ENCODE measurements around the gene SYNE3.

SYNE3 gene

GRCh38 chr14:95477411-95478269 is 38.8 kb downstream of the SYNE3 start:
- H3K9ac ChIP-seq (ENCODE audit: low read depth, low read length), result no peak overlapping the region
- no peaks in the 10 kb centered on the region for H3K9me3 ChIP-seq (ENCODE audit: control insufficient read depth, insufficient read depth, low read length)
- H3K4me1 ChIP-seq (ENCODE audit: control insufficient read depth, insufficient read depth, low read length), result peaks cover 3% of the 10 kb centered on the region; the same call in 1 of the 2 replicates
- H3K27ac ChIP-seq (ENCODE audit: low read depth, low read length), result no peak overlapping the region
- no peaks in the 10 kb centered on the region for H3K36me3 ChIP-seq (ENCODE audit: control insufficient read depth, insufficient read depth, low read length)
- H3K27me3 ChIP-seq (ENCODE audit: control insufficient read depth, insufficient read depth, low read length), result no peaks in the 10 kb centered on the region
- H3K4me3 ChIP-seq (ENCODE audit: low read depth, low read length), result no peak overlapping the region

- H3K27me3 ChIP-seq (ENCODE audit: control insufficient read depth, insufficient read depth, low read length), result no peaks in the 10 kb centered on the region
- no peak overlapping the region for H3K27ac ChIP-seq (ENCODE audit: low read depth, low read length)
Observed at GRCh38 chr14:95476747-95477146, 39.7 kb downstream of the SYNE3 start.

GRCh38 chr14:95475540-95476240 is 40.8 kb downstream of the SYNE3 start:
- H3K27me3 ChIP-seq (ENCODE audit: control insufficient read depth, insufficient read depth, low read length), result no peaks in the 10 kb centered on the region
- H3K9me3 ChIP-seq (ENCODE audit: control insufficient read depth, insufficient read depth, low read length), result no peaks in the 10 kb centered on the region
- no peak overlapping the region for H3K4me3 ChIP-seq (ENCODE audit: low read depth, low read length)
- no peak overlapping the region for H3K27ac ChIP-seq (ENCODE audit: low read depth, low read length)
- peaks cover 3% of the 10 kb centered on the region; the same call in 1 of the 2 replicates for H3K4me1 ChIP-seq (ENCODE audit: control insufficient read depth, insufficient read depth, low read length)
- H3K9ac ChIP-seq (ENCODE audit: low read depth, low read length), result no peak overlapping the region
- H3K36me3 ChIP-seq (ENCODE audit: control insufficient read depth, insufficient read depth, low read length), result no peaks in the 10 kb centered on the region

More at GRCh38 chr14:95476747-95477146, 39.7 kb downstream of the SYNE3 start:
- Histone ChIP-seq H3K4me3 (ENCODE audit: low read depth, low read length) (no peak overlapping the region), H3K36me3 (ENCODE audit: control insufficient read depth, insufficient read depth, low read length) (no peaks in the 10 kb centered on the region), H3K4me1 (ENCODE audit: control insufficient read depth, insufficient read depth, low read length) (peaks cover 3% of the 10 kb centered on the region; the same call in 1 of the 2 replicates), H3K9me3 (ENCODE audit: control insufficient read depth, insufficient read depth, low read length) (no peaks in the 10 kb centered on the region), H3K9ac (ENCODE audit: low read depth, low read length) (no peak overlapping the region)

- Histone ChIP-seq H3K9me3 (ENCODE audit: control insufficient read depth, insufficient read depth, low read length) (no peaks in the 10 kb centered on the region), H3K27ac (ENCODE audit: low read depth, low read length) (no peak overlapping the region), H3K4me3 (ENCODE audit: low read depth, low read length) (no peak overlapping the region), H3K9ac (ENCODE audit: low read depth, low read length) (no peak overlapping the region), H3K27me3 (ENCODE audit: control insufficient read depth, insufficient read depth, low read length) (no peaks in the 10 kb centered on the region), H3K4me1 (ENCODE audit: control insufficient read depth, insufficient read depth, low read length) (no peaks in the 10 kb centered on the region), H3K36me3 (ENCODE audit: control insufficient read depth, insufficient read depth, low read length) (no peaks in the 10 kb centered on the region)
Observed at GRCh38 chr14:95474941-95475340, 41.5 kb downstream of the SYNE3 start.

GRCh38 chr14:95474486-95474885 is 42.0 kb downstream of the SYNE3 start:
- Histone ChIP-seq H3K36me3 (ENCODE audit: control insufficient read depth, insufficient read depth, low read length) (no peaks in the 10 kb centered on the region), H3K9me3 (ENCODE audit: control insufficient read depth, insufficient read depth, low read length) (no peaks in the 10 kb centered on the region), H3K4me1 (ENCODE audit: control insufficient read depth, insufficient read depth, low read length) (no peaks in the 10 kb centered on the region), H3K4me3 (ENCODE audit: low read depth, low read length) (no peak overlapping the region), H3K27me3 (ENCODE audit: control insufficient read depth, insufficient read depth, low read length) (no peaks in the 10 kb centered on the region), H3K27ac (ENCODE audit: low read depth, low read length) (no peak overlapping the region), H3K9ac (ENCODE audit: low read depth, low read length) (no peak overlapping the region)

GRCh38 chr14:95472819-95473251 is 43.6 kb downstream of the SYNE3 start:
- Histone ChIP-seq H3K36me3 (ENCODE audit: control insufficient read depth, insufficient read depth, low read length) (no peaks in the 10 kb centered on the region), H3K4me3 (ENCODE audit: low read depth, low read length) (no peak overlapping the region), H3K4me1 (ENCODE audit: control insufficient read depth, insufficient read depth, low read length) (no peaks in the 10 kb centered on the region), H3K9me3 (ENCODE audit: control insufficient read depth, insufficient read depth, low read length) (no peaks in the 10 kb centered on the region), H3K27ac (ENCODE audit: low read depth, low read length) (no peak overlapping the region), H3K27me3 (ENCODE audit: control insufficient read depth, insufficient read depth, low read length) (no peaks in the 10 kb centered on the region), H3K9ac (ENCODE audit: low read depth, low read length) (no peak overlapping the region)

- Histone ChIP-seq H3K27me3 (ENCODE audit: control insufficient read depth, insufficient read depth, low read length) (no peaks in the 10 kb centered on the region), H3K9ac (ENCODE audit: low read depth, low read length) (no peak overlapping the region), H3K36me3 (ENCODE audit: control insufficient read depth, insufficient read depth, low read length) (no peaks in the 10 kb centered on the region)
Observed at GRCh38 chr14:95471476-95471875, 45.0 kb downstream of the SYNE3 start.

GRCh38 chr14:95471016-95471415 is 45.4 kb downstream of the SYNE3 start:
- H3K27ac ChIP-seq (ENCODE audit: low read depth, low read length), result no peak overlapping the region
- H3K9me3 ChIP-seq (ENCODE audit: control insufficient read depth, insufficient read depth, low read length), result no peaks in the 10 kb centered on the region
- no peak overlapping the region for H3K9ac ChIP-seq (ENCODE audit: low read depth, low read length)
- H3K36me3 ChIP-seq (ENCODE audit: control insufficient read depth, insufficient read depth, low read length), result no peaks in the 10 kb centered on the region
- H3K27me3 ChIP-seq (ENCODE audit: control insufficient read depth, insufficient read depth, low read length), result no peaks in the 10 kb centered on the region
- H3K4me3 ChIP-seq (ENCODE audit: low read depth, low read length), result no peak overlapping the region
- no peaks in the 10 kb centered on the region for H3K4me1 ChIP-seq (ENCODE audit: control insufficient read depth, insufficient read depth, low read length)

More at GRCh38 chr14:95471476-95471875, 45.0 kb downstream of the SYNE3 start:
- H3K4me3 ChIP-seq (ENCODE audit: low read depth, low read length), result no peak overlapping the region
- H3K9me3 ChIP-seq (ENCODE audit: control insufficient read depth, insufficient read depth, low read length), result no peaks in the 10 kb centered on the region
- no peaks in the 10 kb centered on the region for H3K4me1 ChIP-seq (ENCODE audit: control insufficient read depth, insufficient read depth, low read length)
- H3K27ac ChIP-seq (ENCODE audit: low read depth, low read length), result no peak overlapping the region

- Histone ChIP-seq H3K4me3 (ENCODE audit: low read depth, low read length) (no peak overlapping the region), H3K9ac (ENCODE audit: low read depth, low read length) (no peak overlapping the region), H3K27me3 (ENCODE audit: control insufficient read depth, insufficient read depth, low read length) (no peaks in the 10 kb centered on the region), H3K4me1 (ENCODE audit: control insufficient read depth, insufficient read depth, low read length) (no peaks in the 10 kb centered on the region), H3K27ac (ENCODE audit: low read depth, low read length) (no peak overlapping the region), H3K36me3 (ENCODE audit: control insufficient read depth, insufficient read depth, low read length) (no peaks in the 10 kb centered on the region), H3K9me3 (ENCODE audit: control insufficient read depth, insufficient read depth, low read length) (no peaks in the 10 kb centered on the region)
Observed at GRCh38 chr14:95469134-95469481, 47.3 kb downstream of the SYNE3 start.

GRCh38 chr14:95468448-95469133 is 47.9 kb downstream of the SYNE3 start:
- no peak overlapping the region for H3K4me3 ChIP-seq (ENCODE audit: low read depth, low read length)
- H3K27me3 ChIP-seq (ENCODE audit: control insufficient read depth, insufficient read depth, low read length), result no peaks in the 10 kb centered on the region
- no peaks in the 10 kb centered on the region for H3K9me3 ChIP-seq (ENCODE audit: control insufficient read depth, insufficient read depth, low read length)
- H3K4me1 ChIP-seq (ENCODE audit: control insufficient read depth, insufficient read depth, low read length), result no peaks in the 10 kb centered on the region
- no peaks in the 10 kb centered on the region for H3K36me3 ChIP-seq (ENCODE audit: control insufficient read depth, insufficient read depth, low read length)
- peak overlapping the region; percentile 11 for H3K27ac ChIP-seq (ENCODE audit: low read depth, low read length)
- H3K9ac ChIP-seq (ENCODE audit: low read depth, low read length), result no peak overlapping the region

- Histone ChIP-seq H3K36me3 (ENCODE audit: control insufficient read depth, insufficient read depth, low read length) (no peaks in the 10 kb centered on the region), H3K9ac (ENCODE audit: low read depth, low read length) (no peak overlapping the region), H3K4me1 (ENCODE audit: control insufficient read depth, insufficient read depth, low read length) (no peaks in the 10 kb centered on the region), H3K9me3 (ENCODE audit: control insufficient read depth, insufficient read depth, low read length) (no peaks in the 10 kb centered on the region), H3K27ac (ENCODE audit: low read depth, low read length) (no peak overlapping the region), H3K4me3 (ENCODE audit: low read depth, low read length) (no peak overlapping the region), H3K27me3 (ENCODE audit: control insufficient read depth, insufficient read depth, low read length) (no peaks in the 10 kb centered on the region)
Observed at GRCh38 chr14:95467657-95468056, 48.8 kb downstream of the SYNE3 start.

Data from HUES48 (cell line).